Dermis blood vessel endothelial cell (primary cell): Measurements from ENCODE around the gene ALDH8A1. TPM values are rescaled to one million over a fixed set of nuclear protein-coding genes. Genes with fewer than 3 reads are reported as not detected.

Experiments
- DNase-seq: peaks from one replicate; pipeline ENCODE4 v3.0.0; 2010
- total RNA-seq: library from RNA; depleted of rRNA; stranded (reverse); fragments of >200 nt; gene quantifications from 2 replicates; pipeline ENCODE4 v1.2.3, GENCODE V29; 2014

ALDH8A1 gene
- total RNA-seq, 1 donor from 2014 or later: 0.51 TPM

GRCh38 chr6:134870677-134871498, 79.0 kb downstream of the ALDH8A1 start:
- no peak for DNase-seq

- no peak for DNase-seq
Observed at GRCh38 chr6:134868812-134869211, 81.1 kb downstream of the ALDH8A1 start.

Other genes starting within 250 kb of the ALDH8A1 start
- 106 and 170 TPM in 2 replicates for gene HBS1L, start 104.7 kb upstream of the ALDH8A1 start, total RNA-seq
- gene MYB, start 231.2 kb upstream of the ALDH8A1 start, total RNA-seq: 0.17 and 0.19 TPM in 2 replicates